ENCODE results near the gene NDUFA3. TPM values are rescaled to one million over a fixed set of nuclear protein-coding genes. Genes with fewer than 3 reads are reported as not detected.

Gene NDUFA3
- total RNA-seq, 4 donors from 2014 or later = 29.5 to 84.9 (median 60.6) TPM

DNA sequence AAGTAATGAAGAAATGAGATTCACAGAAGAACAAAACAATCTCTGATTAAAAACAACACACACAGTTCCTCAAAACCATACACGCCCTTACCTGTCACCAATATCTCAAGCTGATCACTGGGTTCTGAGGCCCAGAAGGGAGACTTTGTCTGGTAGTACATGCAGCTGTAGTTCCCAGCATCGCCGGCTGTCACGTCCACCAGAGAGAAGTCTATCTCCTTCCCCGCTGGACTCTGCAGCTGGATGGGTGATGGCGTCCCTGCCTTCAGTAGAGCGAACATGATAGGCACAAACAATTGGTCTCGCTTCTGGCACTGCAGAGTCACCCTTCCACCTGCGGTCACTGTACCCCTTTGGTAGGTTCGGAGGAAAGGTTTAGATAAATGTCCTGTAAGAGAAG is 28.8 kb upstream of the NDUFA3 start:
- Histone ChIP-seq H3K9me3 (no peaks in the 10 kb centered on the region), H3K27ac (no peak overlapping the region), H3K4me3 (no peak overlapping the region), H3K27me3 (no peaks in the 10 kb centered on the region), H3K36me3 (no peaks in the 10 kb centered on the region), H3K4me1 (no peaks in the 10 kb centered on the region)
- DNase-seq (no peak), ATAC-seq (no peak)
- in situ Hi-C loops (cut with MboI; ENCODE audit: low sequenced_read_pairs in 4 of 4) = no loop called here
- TF ChIP-seq, protein P1, sequence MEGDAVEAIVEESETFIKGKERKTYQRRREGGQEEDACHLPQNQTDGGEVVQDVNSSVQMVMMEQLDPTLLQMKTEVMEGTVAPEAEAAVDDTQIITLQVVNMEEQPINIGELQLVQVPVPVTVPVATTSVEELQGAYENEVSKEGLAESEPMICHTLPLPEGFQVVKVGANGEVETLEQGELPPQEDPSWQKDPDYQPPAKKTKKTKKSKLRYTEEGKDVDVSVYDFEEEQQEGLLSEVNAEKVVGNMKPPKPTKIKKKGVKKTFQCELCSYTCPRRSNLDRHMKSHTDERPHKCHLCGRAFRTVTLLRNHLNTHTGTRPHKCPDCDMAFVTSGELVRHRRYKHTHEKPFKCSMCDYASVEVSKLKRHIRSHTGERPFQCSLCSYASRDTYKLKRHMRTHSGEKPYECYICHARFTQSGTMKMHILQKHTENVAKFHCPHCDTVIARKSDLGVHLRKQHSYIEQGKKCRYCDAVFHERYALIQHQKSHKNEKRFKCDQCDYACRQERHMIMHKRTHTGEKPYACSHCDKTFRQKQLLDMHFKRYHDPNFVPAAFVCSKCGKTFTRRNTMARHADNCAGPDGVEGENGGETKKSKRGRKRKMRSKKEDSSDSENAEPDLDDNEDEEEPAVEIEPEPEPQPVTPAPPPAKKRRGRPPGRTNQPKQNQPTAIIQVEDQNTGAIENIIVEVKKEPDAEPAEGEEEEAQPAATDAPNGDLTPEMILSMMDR (IDR thresholded peaks at IDR 0.05 in 4 of 5, conservative IDR thresholded peaks at IDR 0.05 in 1 of 5) = no peak
- no peak for TF ChIP-seq POLR2A (IDR thresholded peaks at IDR 0.05)
- intact Hi-C loops (cut with DNase I; ENCODE audit: low total_unique reads) = no loop called here

DNA sequence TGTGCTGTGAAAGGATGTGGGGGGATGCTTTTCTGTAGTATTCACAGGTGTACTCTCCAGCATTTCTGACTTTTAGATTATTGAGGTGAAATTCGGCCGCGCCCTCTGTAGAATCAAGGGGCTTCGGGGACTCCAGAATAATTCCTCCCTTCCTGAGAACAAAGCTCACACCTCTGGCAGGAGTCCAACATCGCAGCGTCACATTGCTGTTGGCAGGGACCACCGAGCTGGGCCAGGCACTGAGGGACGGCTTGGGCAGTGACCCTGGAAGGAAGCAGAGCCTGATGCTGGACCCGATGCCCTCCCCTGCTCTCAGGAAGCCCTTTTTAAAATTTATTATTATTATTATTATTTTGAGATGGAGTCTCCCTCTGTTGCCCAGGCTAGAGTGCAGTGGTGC is 27.8 kb upstream of the NDUFA3 start:
- no peaks in the 10 kb centered on the region for H3K27me3 ChIP-seq
- no peak for DNase-seq
- no peak overlapping the region for H3K4me3 ChIP-seq
- no peaks in the 10 kb centered on the region for H3K36me3 ChIP-seq
- no peaks in the 10 kb centered on the region for H3K9me3 ChIP-seq
- in situ Hi-C loops (cut with MboI; ENCODE audit: low sequenced_read_pairs in 4 of 4) (no loop called here), intact Hi-C loops (cut with DNase I; ENCODE audit: low total_unique reads) (no loop called here)
- no peak overlapping the region for H3K27ac ChIP-seq
- no peak for TF ChIP-seq POLR2A (IDR thresholded peaks at IDR 0.05)
- TF ChIP-seq, protein P1 (IDR thresholded peaks at IDR 0.05 in 4 of 5, conservative IDR thresholded peaks at IDR 0.05 in 1 of 5) = no peak
- no peak for ATAC-seq
- H3K4me1 ChIP-seq = no peaks in the 10 kb centered on the region

DNA sequence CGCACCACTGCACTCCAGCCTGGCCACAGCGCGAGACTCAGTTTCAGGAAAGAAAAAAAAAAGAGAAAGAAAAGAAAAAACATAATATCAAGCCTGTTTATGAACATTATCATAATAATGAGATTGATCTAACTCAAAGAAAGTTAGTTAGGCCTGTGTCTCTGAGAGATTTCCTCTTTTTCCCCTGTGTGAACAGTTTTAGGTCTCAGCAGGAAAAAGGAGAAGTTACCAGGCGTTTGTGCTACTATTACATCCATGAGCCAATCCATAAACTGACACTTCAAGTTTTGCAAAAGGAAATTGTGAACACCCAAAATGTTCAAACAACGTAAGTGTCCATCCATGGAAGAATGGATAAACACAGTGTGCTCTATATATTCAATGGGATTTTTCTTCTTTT is 25.3 kb upstream of the NDUFA3 start:
- Histone ChIP-seq H3K36me3 (no peaks in the 10 kb centered on the region), H3K4me1 (no peaks in the 10 kb centered on the region), H3K4me3 (no peak overlapping the region), H3K9me3 (no peaks in the 10 kb centered on the region), H3K27ac (no peak overlapping the region), H3K27me3 (no peaks in the 10 kb centered on the region)
- DNase-seq (no peak), ATAC-seq (no peak)
- no peak for TF ChIP-seq POLR2A (IDR thresholded peaks at IDR 0.05)
- TF ChIP-seq, protein P1 (IDR thresholded peaks at IDR 0.05 in 4 of 5, conservative IDR thresholded peaks at IDR 0.05 in 1 of 5) = no peak
- intact Hi-C loops (cut with DNase I; ENCODE audit: low total_unique reads) (no loop called here), in situ Hi-C loops (cut with MboI; ENCODE audit: low sequenced_read_pairs in 4 of 4) (no loop called here)

DNA sequence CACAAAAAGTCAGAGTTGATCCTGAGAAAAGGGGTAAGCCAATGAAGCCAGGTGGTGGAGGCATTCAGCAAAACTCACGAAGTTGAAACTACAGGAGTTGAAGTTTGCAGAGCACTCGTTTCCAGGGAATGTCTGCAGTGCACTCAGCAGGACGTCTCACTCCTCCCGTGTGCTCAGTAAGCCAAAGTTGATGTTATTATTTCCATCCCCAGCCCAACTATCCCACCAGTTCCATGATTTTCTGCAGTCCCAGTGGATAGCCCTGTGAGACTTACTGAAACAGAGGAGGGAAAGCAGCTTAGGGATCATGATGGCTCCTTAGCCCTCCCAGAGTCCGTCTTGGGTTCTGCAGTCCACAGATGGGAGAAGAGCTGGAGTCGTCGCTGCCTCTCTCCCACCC is 21.6 kb upstream of the NDUFA3 start, which contains the start of gene TARM1:
TARM1 (minus strand) TSS at position 334 of the 400 bp plus-strand sequence; CDS start at position 309, 25 bp downstream.
- ATAC-seq (no peak), DNase-seq (no peak)
- intact Hi-C loops (cut with DNase I; ENCODE audit: low total_unique reads) (no loop called here), in situ Hi-C loops (cut with MboI; ENCODE audit: low sequenced_read_pairs in 4 of 4) (no loop called here)
- no peaks in the 10 kb centered on the region for H3K36me3 ChIP-seq
- no peak within 1 kb of the TSS for H3K27ac ChIP-seq
- no peak for TF ChIP-seq POLR2A (IDR thresholded peaks at IDR 0.05)
- TF ChIP-seq, protein P1 (IDR thresholded peaks at IDR 0.05 in 4 of 5, conservative IDR thresholded peaks at IDR 0.05 in 1 of 5) = no peak
- H3K27me3 ChIP-seq = no peaks in the 10 kb centered on the region
- no peaks in the 10 kb centered on the region for H3K4me1 ChIP-seq
- no peak within 1 kb of the TSS for H3K4me3 ChIP-seq
- H3K9me3 ChIP-seq = no peaks in the 10 kb centered on the region

DNA sequence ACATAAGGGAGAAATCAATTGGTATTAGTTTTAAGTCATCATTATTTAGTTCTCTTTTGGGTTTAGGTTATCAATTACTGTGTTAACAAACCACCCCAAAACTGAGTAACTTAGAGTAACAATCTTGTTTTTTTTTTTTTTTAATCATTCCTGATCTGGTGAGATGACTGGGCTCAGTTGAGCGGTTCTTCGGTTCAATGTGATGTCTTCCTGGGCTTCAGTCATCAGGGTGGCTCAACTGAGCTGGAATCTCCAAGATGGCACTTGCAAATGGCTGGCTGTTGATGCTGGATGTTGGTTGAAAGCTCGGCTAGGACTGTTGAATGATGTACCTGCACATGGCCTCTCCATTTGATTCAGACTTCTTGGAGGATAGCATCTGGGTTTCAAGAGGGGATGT is 18.2 kb upstream of the NDUFA3 start:
- H3K4me3 ChIP-seq = no peak overlapping the region
- no peak for ATAC-seq
- no peak for DNase-seq
- in situ Hi-C loops (cut with MboI; ENCODE audit: low sequenced_read_pairs in 4 of 4) (no loop called here), intact Hi-C loops (cut with DNase I; ENCODE audit: low total_unique reads) (no loop called here)
- no peak overlapping the region for H3K27ac ChIP-seq
- TF ChIP-seq, protein P1 (IDR thresholded peaks at IDR 0.05 in 4 of 5, conservative IDR thresholded peaks at IDR 0.05 in 1 of 5) = no peak
- TF ChIP-seq POLR2A (IDR thresholded peaks at IDR 0.05) = no peak
- peaks cover 0 to 3% (median 0%) of the 10 kb centered on the region in 3 donors for H3K27me3 ChIP-seq
- no peaks in the 10 kb centered on the region for H3K9me3 ChIP-seq
- no peaks in the 10 kb centered on the region for H3K4me1 ChIP-seq
- H3K36me3 ChIP-seq = no peaks in the 10 kb centered on the region
